ENCODE measurements around the gene NBPF6.
"Not testable (repeated sequence)": the region's sequence is repeated elsewhere in the genome, so short reads cannot be mapped to it uniquely, and the experiment has no call there.

NBPF6 gene

DNA sequence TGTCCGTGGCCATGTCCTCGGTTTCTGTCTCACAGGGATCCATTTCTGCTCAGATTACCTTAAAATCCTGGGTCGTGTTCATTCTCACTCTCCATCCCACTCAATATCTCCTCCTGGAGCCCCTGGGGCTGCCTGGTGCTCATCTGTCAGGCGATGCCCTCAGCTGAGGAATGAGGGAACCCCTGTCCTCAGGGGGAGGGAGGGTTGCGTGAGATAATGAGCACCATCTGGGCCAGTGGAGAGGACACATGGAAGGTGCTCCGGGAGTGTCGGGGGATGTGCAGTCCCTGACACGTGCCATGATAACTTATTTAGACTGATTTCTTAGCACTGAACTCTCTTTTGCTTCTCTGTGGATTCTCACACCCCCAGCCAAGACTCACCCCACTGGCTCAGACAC lies 16.0 kb downstream of the NBPF6 start:
- not testable (repeated sequence) for ATAC-seq (replicated peaks; ENCODE audit: extremely low read depth, poor library complexity, severe bottlenecking); H3K4me1 Mint-ChIP-seq; H3K27me3 Mint-ChIP-seq; DNase-seq (ENCODE audit: low spot score in 2 of 2); H3K9me3 Mint-ChIP-seq; H3K36me3 Mint-ChIP-seq (ENCODE audit: insufficient read depth); H3K4me3 Mint-ChIP-seq; H3K27ac Mint-ChIP-seq (ENCODE audit: low read depth)

DNA sequence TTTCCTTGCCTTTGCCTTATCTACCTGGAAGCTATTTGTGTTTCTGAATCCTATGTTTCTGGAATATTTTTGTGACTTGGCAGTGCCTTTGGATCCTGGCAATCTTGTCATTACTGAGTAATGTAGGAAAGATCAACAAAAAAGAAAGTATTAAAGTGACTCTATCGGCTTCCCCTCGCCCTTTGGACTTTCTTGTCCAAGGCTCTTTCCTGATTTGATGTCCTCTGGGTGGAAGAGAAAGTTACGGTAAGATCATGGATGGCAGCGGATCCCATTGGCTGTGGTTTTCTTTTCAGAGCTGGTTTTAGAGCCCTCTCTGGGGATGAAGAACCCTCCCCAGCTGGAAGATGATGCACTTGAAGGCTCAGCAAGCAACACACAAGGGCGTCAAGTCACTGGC lies 17.0 kb downstream of the NBPF6 start:
- H3K36me3 Mint-ChIP-seq (ENCODE audit: insufficient read depth); H3K4me1 Mint-ChIP-seq; H3K27ac Mint-ChIP-seq (ENCODE audit: low read depth); DNase-seq (ENCODE audit: low spot score in 2 of 2); H3K4me3 Mint-ChIP-seq; H3K9me3 Mint-ChIP-seq; ATAC-seq (replicated peaks; ENCODE audit: extremely low read depth, poor library complexity, severe bottlenecking): not testable (repeated sequence)
- H3K27me3 Mint-ChIP-seq = peaks cover 14% of the 10 kb centered on the region

DNA sequence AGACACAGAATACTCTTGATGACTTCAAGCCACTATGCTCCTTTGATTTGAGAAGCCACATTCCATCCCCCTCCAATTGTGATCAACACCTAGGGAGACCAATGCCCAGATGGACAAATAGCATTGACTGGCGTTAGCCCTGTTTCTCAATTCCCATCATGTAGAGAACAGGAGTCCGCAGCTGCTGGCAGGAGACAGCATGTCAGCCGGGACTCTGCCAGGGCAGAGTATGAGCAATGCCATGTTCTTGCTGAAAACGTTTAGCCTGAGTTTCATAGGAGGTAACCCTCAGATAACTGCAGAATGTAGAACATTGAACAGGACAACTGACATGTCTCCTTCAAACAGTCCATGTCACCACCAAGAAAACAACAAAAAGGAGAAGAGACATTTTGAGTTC lies 20.6 kb downstream of the NBPF6 start:
- peaks cover 49% of the 10 kb centered on the region for H3K27me3 Mint-ChIP-seq
- DNase-seq (ENCODE audit: low spot score in 2 of 2); H3K36me3 Mint-ChIP-seq (ENCODE audit: insufficient read depth); H3K4me3 Mint-ChIP-seq; H3K4me1 Mint-ChIP-seq; H3K27ac Mint-ChIP-seq (ENCODE audit: low read depth); ATAC-seq (replicated peaks; ENCODE audit: extremely low read depth, poor library complexity, severe bottlenecking); H3K9me3 Mint-ChIP-seq: not testable (repeated sequence)

DNA sequence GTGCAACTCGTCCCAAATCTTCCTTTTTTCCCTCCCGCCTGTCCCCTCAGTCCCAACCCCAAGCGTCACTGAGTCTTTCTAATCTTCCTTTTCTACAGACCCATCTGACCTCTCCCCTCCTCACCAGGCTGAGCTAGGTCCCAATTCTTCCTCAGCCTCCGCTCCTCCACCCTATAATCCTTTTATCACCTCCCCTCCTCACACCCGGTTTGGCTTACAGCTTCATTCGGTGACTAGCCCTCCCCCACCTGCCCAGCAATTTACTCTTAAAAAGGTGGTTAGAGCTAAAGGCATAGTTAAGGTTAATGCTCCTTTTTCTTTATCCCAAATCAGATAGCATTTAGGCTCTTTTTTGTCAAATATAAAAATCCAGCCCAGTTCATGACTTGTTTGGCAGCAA lies 24.4 kb downstream of the NBPF6 start:
- not testable (repeated sequence) for H3K4me3 Mint-ChIP-seq; H3K36me3 Mint-ChIP-seq (ENCODE audit: insufficient read depth); ATAC-seq (replicated peaks; ENCODE audit: extremely low read depth, poor library complexity, severe bottlenecking); H3K27ac Mint-ChIP-seq (ENCODE audit: low read depth); DNase-seq (ENCODE audit: low spot score in 2 of 2); H3K4me1 Mint-ChIP-seq
- H3K27me3 Mint-ChIP-seq = peaks cover 45% of the 10 kb centered on the region
- peaks cover 18% of the 10 kb centered on the region for H3K9me3 Mint-ChIP-seq

DNA sequence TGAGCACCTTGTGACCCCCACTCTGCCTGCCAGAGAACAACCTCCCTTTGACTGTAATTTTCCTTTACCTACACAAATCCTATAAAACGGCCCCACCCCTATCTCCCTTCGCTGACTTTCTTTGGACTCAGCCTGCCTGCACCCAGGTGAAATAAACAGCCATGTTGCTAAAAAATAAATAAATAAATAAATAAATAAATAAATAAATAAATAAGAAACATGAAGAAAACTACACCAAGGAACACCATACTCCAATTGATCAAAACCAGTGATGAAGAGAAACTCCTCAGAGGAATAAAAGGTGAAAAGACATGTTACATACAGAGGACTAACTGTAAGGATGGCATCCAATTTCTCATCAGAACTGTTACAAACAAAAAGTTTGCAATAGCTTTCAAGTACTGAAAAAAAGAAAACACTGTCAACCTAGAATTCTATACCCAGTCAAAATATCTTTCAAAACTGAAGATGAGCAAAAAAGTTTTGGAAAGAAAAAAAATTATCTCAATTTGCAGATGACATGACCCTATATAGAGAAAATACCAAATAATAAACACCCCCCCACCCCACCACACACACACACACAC lies 28.4 kb downstream of the NBPF6 start:
- DNase-seq (ENCODE audit: low spot score in 2 of 2) = no peak
- Mint-ChIP-seq H3K9me3 (peaks cover 29% of the 10 kb centered on the region), H3K4me3 (no peak overlapping the region), H3K4me1 (no peaks in the 10 kb centered on the region), H3K36me3 (ENCODE audit: insufficient read depth) (no peaks in the 10 kb centered on the region), H3K27me3 (peaks cover 53% of the 10 kb centered on the region), H3K27ac (ENCODE audit: low read depth) (no peak overlapping the region)
- no peak for ATAC-seq (replicated peaks; ENCODE audit: extremely low read depth, poor library complexity, severe bottlenecking)

DNA sequence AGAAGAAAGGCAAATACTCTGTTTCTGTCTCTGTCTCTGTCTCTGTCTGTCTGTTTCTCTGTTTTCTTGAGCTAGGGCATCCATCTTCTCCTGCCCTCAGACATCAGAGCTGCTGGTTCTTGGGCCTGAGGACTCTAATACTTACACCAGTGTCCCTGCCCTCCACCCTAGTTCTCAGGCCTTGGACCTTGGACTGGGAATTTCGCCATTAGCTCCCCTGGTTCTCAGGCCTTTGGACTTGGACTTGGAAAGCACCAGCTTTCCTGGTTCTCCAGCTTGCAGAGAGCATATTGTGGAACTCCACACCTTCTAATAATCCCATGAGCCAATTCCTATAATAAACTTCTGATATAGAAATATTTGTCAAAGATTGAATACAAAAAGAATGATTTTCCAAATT lies 32.6 kb downstream of the NBPF6 start:
- no peak overlapping the region for H3K27ac Mint-ChIP-seq (ENCODE audit: low read depth)
- peaks cover 37% of the 10 kb centered on the region for H3K27me3 Mint-ChIP-seq
- peaks cover 25% of the 10 kb centered on the region for H3K9me3 Mint-ChIP-seq
- no peaks in the 10 kb centered on the region for H3K4me1 Mint-ChIP-seq
- no peak overlapping the region for H3K4me3 Mint-ChIP-seq
- no peak for ATAC-seq (replicated peaks; ENCODE audit: extremely low read depth, poor library complexity, severe bottlenecking)
- DNase-seq (ENCODE audit: low spot score in 2 of 2) = no peak
- no peaks in the 10 kb centered on the region for H3K36me3 Mint-ChIP-seq (ENCODE audit: insufficient read depth)

DNA sequence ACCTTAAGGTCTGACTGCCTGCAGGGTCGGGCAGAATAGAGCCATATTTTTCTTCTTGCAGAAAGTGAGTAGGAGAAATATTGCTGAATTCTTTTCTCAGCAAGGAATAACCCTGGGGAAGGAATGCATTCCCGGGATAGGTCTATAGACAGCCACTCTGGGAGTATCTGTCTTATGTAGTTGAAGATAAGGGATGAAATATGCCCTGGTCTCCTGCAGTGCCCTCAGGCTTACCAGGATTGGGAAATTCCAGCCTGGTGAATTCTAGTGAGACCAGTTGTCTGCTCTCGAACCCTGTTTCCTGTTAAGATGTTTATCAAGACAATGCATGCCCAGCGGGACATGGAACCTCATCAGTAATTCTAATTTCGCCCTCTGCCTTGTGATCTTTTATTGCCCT lies 35.8 kb downstream of the NBPF6 start:
- H3K27me3 Mint-ChIP-seq = peaks cover 34% of the 10 kb centered on the region
- H3K36me3 Mint-ChIP-seq (ENCODE audit: insufficient read depth); H3K27ac Mint-ChIP-seq (ENCODE audit: low read depth); DNase-seq (ENCODE audit: low spot score in 2 of 2); H3K4me1 Mint-ChIP-seq; H3K9me3 Mint-ChIP-seq; ATAC-seq (replicated peaks; ENCODE audit: extremely low read depth, poor library complexity, severe bottlenecking); H3K4me3 Mint-ChIP-seq: not testable (repeated sequence)

DNA sequence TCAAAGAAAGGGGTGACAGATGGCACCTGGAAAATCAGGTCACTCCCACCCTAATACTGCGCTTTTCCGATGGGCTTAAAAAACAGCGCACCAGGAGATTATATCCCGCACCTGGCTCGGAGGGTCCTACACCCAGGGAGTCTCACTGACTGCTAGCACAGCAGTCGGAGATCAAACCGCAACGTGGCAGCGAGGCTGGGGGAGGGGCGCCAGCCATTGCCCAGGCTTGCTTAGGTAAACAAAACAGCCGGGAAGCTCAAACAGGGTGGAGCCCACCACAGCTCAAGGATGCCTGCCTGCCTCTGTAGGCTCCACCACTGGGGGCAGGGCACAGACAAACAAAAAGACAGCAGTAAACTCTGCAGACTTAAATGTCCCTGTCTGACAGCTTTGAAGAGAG lies 36.6 kb downstream of the NBPF6 start:
- DNase-seq (ENCODE audit: low spot score in 2 of 2); H3K4me3 Mint-ChIP-seq; H3K4me1 Mint-ChIP-seq; H3K27ac Mint-ChIP-seq (ENCODE audit: low read depth); H3K9me3 Mint-ChIP-seq; H3K36me3 Mint-ChIP-seq (ENCODE audit: insufficient read depth); ATAC-seq (replicated peaks; ENCODE audit: extremely low read depth, poor library complexity, severe bottlenecking): not testable (repeated sequence)
- peaks cover 27% of the 10 kb centered on the region for H3K27me3 Mint-ChIP-seq

DNA sequence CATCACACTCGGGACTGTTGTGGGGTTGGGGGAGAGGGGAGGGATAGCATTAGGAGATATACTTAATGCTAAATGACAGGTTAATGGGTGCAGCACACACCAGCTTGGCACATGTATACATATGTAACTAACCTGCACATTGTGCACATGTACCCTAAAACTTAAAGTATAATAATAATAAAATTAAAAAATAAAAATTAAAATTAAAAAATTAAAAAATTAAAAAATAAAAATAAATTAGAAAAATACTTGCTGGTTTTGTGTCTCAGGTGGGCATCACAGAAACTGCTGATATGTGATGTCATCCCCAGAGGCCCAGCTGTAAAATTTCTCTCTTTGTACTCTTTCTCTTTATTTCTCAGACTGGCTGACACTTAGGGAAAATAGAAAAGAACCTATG lies 44.9 kb downstream of the NBPF6 start:
- ATAC-seq (replicated peaks; ENCODE audit: extremely low read depth, poor library complexity, severe bottlenecking); H3K4me1 Mint-ChIP-seq; H3K9me3 Mint-ChIP-seq; DNase-seq (ENCODE audit: low spot score in 2 of 2); H3K4me3 Mint-ChIP-seq; H3K36me3 Mint-ChIP-seq (ENCODE audit: insufficient read depth); H3K27ac Mint-ChIP-seq (ENCODE audit: low read depth); H3K27me3 Mint-ChIP-seq: not testable (repeated sequence)

DNA sequence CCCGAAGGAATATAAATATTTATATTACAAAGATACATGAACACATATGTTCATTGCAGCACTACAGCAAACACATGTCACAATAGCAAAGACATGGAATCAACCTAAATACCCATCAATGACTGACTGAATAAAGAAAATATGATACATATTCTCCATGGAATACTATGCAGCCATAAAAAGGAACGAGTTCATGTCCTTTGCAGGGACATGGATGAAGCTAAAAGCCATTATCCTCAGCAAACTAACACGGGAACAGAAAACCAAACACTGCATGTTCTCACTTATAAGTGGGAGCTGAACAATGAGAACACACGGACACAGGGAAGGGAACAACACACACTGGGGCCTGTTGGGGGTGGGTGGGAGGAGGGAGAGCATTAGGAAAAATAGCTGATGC lies 46.7 kb downstream of the NBPF6 start:
- not testable (repeated sequence) for DNase-seq (ENCODE audit: low spot score in 2 of 2); ATAC-seq (replicated peaks; ENCODE audit: extremely low read depth, poor library complexity, severe bottlenecking); H3K27ac Mint-ChIP-seq (ENCODE audit: low read depth); H3K9me3 Mint-ChIP-seq; H3K4me3 Mint-ChIP-seq; H3K4me1 Mint-ChIP-seq; H3K27me3 Mint-ChIP-seq; H3K36me3 Mint-ChIP-seq (ENCODE audit: insufficient read depth)

DNA sequence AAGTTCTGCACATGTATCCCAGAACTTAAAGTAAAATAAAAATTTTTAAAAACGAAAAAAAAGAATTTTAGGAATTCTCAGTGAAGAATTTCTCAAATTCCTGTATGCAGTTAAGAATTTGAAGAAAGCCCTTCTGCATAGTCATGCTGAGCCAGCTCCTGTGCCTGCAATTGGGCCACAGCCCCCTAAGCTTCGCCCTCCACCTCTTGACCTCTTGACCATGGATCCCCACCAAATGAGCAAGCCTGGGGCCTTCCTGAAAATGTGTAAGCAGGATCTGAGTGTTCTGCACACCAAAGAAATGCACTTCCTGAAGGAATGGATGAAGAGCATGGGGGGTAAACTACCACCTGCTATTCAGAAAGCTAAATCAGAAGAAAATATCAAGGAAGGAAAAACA lies 52.0 kb downstream of the NBPF6 start:
- H3K9me3 Mint-ChIP-seq = no peaks in the 10 kb centered on the region
- H3K27me3 Mint-ChIP-seq = peaks cover 11% of the 10 kb centered on the region
- H3K27ac Mint-ChIP-seq (ENCODE audit: low read depth) = no peak overlapping the region
- no peak for ATAC-seq (replicated peaks; ENCODE audit: extremely low read depth, poor library complexity, severe bottlenecking)
- H3K36me3 Mint-ChIP-seq (ENCODE audit: insufficient read depth) = no peaks in the 10 kb centered on the region
- no peak for DNase-seq (ENCODE audit: low spot score in 2 of 2)
- no peaks in the 10 kb centered on the region for H3K4me1 Mint-ChIP-seq
- H3K4me3 Mint-ChIP-seq = no peak overlapping the region

DNA sequence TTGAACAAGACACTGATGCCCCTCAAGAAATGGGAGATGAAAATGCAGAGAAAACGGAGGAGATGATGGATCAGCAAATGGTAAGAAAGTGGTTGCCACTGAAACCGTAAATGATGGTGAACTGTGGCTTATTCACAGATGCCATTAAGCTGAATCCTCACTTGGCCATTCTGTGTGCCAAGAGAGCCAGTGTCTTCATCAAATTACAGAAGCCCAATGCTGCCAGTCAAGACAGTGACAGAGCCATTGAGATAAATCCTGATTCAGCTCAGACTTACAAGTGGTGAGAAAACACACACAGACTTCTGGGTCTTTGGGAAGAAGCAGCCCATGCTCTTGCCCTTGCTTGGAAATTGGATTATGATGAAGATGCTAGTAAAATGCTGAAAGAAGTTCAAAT lies 52.5 kb downstream of the NBPF6 start:
- ATAC-seq (replicated peaks; ENCODE audit: extremely low read depth, poor library complexity, severe bottlenecking) = no peak
- H3K27me3 Mint-ChIP-seq = peaks cover 11% of the 10 kb centered on the region
- no peaks in the 10 kb centered on the region for H3K4me1 Mint-ChIP-seq
- no peak overlapping the region for H3K27ac Mint-ChIP-seq (ENCODE audit: low read depth)
- H3K9me3 Mint-ChIP-seq = no peaks in the 10 kb centered on the region
- no peak overlapping the region for H3K4me3 Mint-ChIP-seq
- no peaks in the 10 kb centered on the region for H3K36me3 Mint-ChIP-seq (ENCODE audit: insufficient read depth)
- DNase-seq (ENCODE audit: low spot score in 2 of 2) = no peak

DNA sequence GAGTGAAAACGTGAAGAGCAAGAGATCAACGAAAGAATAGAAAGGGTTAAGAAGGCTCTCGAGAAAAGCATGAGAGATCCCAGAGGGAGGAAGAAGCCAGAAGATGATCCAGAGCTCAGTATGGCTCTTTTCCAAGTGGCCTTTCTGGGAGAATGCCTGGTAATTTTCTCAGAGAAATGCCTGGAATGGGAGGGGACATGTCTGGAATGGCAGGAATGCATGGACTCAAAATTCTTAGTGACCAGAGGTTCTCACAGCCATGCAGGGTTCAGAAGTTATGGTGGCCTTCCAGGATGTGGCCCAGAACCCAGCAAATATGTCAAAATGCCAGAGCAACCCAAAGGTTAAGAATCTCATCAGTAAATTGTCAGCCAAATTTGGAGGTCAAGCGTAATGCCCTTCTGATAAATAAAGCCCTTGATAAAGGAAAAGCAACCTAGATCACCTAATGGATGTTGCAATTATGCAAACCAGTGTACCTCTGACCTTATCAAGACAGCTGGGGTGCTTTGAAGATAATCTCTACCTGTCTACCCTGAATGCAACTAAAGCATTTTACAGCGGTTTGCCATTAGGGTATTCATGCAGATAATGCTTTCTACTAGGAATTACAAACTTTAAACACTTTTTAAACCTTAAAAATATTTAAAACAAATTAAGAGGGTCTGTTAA lies 53.1 kb downstream of the NBPF6 start:
- H3K36me3 Mint-ChIP-seq (ENCODE audit: insufficient read depth) = no peaks in the 10 kb centered on the region
- no peaks in the 10 kb centered on the region for H3K9me3 Mint-ChIP-seq
- H3K27me3 Mint-ChIP-seq = peaks cover 11% of the 10 kb centered on the region
- ATAC-seq (replicated peaks; ENCODE audit: extremely low read depth, poor library complexity, severe bottlenecking) (no peak), DNase-seq (ENCODE audit: low spot score in 2 of 2) (no peak)
- no peak overlapping the region for H3K4me3 Mint-ChIP-seq
- no peak overlapping the region for H3K27ac Mint-ChIP-seq (ENCODE audit: low read depth)
- no peaks in the 10 kb centered on the region for H3K4me1 Mint-ChIP-seq

Measured in central memory CD8-positive, alpha-beta T cell (primary cell).